ENCODE results near the gene CTDSPL.
A peak's percentile ranks its signal among the peaks of the same experiment; 100 is the strongest.
"Not testable (repeated sequence)": the region's sequence is repeated elsewhere in the genome, so short reads cannot be mapped to it uniquely, and the experiment has no call there.

CTDSPL gene, protein sequence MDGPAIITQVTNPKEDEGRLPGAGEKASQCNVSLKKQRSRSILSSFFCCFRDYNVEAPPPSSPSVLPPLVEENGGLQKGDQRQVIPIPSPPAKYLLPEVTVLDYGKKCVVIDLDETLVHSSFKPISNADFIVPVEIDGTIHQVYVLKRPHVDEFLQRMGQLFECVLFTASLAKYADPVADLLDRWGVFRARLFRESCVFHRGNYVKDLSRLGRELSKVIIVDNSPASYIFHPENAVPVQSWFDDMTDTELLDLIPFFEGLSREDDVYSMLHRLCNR
- total RNA-seq: 0.26 to 1.7 (median 0.69) reads per million in 3 donors

GRCh38 chr3:37861620-37862041 is at the start of gene CTDSPL:
CTDSPL (plus strand) TSS chr3:37861880; CDS start chr3:37862200, 320 bp downstream.
- Histone ChIP-seq H3K9me3 (ENCODE audit: control insufficient read depth, low read length) (no peaks in the 10 kb centered on the region), H3K4me1 (ENCODE audit: control insufficient read depth, insufficient read depth, low read length, poor library complexity, severe bottlenecking) (peaks cover 17% of the 10 kb centered on the region), H3K36me3 (ENCODE audit: control insufficient read depth, insufficient read depth, low read length) (no peaks in the 10 kb centered on the region), H3K27me3 (replicated peaks; ENCODE audit: control insufficient read depth, insufficient read depth, low read length, poor library complexity, severe bottlenecking) (peaks cover 3% of the 10 kb centered on the region), H3K4me3 (ENCODE audit: insufficient read depth, low read depth, low read length, poor library complexity, severe bottlenecking) (peak within 1 kb of the TSS; percentile 68), H3K27ac (ENCODE audit: insufficient read depth, low read length, poor library complexity, severe bottlenecking) (no peak within 1 kb of the TSS)
- no peak for DNase-seq

- Histone ChIP-seq H3K27ac (ENCODE audit: insufficient read depth, low read length, poor library complexity, severe bottlenecking) (no peak overlapping the region), H3K36me3 (ENCODE audit: control insufficient read depth, insufficient read depth, low read length) (no peaks in the 10 kb centered on the region), H3K27me3 (replicated peaks; ENCODE audit: control insufficient read depth, insufficient read depth, low read length, poor library complexity, severe bottlenecking) (no peaks in the 10 kb centered on the region), H3K4me1 (ENCODE audit: control insufficient read depth, insufficient read depth, low read length, poor library complexity, severe bottlenecking) (no peaks in the 10 kb centered on the region), H3K4me3 (ENCODE audit: insufficient read depth, low read depth, low read length, poor library complexity, severe bottlenecking) (no peak overlapping the region), H3K9me3 (ENCODE audit: control insufficient read depth, low read length) (no peaks in the 10 kb centered on the region)
- no peak for DNase-seq
Measured at GRCh38 chr3:37812499-37812896, 49.2 kb upstream of the CTDSPL start.

GRCh38 chr3:37813403-37813802 is 48.3 kb upstream of the CTDSPL start:
- Histone ChIP-seq H3K27me3 (replicated peaks; ENCODE audit: control insufficient read depth, insufficient read depth, low read length, poor library complexity, severe bottlenecking) (no peaks in the 10 kb centered on the region), H3K4me3 (ENCODE audit: insufficient read depth, low read depth, low read length, poor library complexity, severe bottlenecking) (no peak overlapping the region), H3K36me3 (ENCODE audit: control insufficient read depth, insufficient read depth, low read length) (no peaks in the 10 kb centered on the region), H3K9me3 (ENCODE audit: control insufficient read depth, low read length) (no peaks in the 10 kb centered on the region), H3K27ac (ENCODE audit: insufficient read depth, low read length, poor library complexity, severe bottlenecking) (no peak overlapping the region), H3K4me1 (ENCODE audit: control insufficient read depth, insufficient read depth, low read length, poor library complexity, severe bottlenecking) (no peaks in the 10 kb centered on the region)
- DNase-seq: no peak

- Histone ChIP-seq H3K36me3 (ENCODE audit: control insufficient read depth, insufficient read depth, low read length) (no peaks in the 10 kb centered on the region), H3K27me3 (replicated peaks; ENCODE audit: control insufficient read depth, insufficient read depth, low read length, poor library complexity, severe bottlenecking) (no peaks in the 10 kb centered on the region), H3K4me1 (ENCODE audit: control insufficient read depth, insufficient read depth, low read length, poor library complexity, severe bottlenecking) (no peaks in the 10 kb centered on the region), H3K9me3 (ENCODE audit: control insufficient read depth, low read length) (no peaks in the 10 kb centered on the region), H3K4me3 (ENCODE audit: insufficient read depth, low read depth, low read length, poor library complexity, severe bottlenecking) (no peak overlapping the region), H3K27ac (ENCODE audit: insufficient read depth, low read length, poor library complexity, severe bottlenecking) (no peak overlapping the region)
- no peak for DNase-seq
Measured at GRCh38 chr3:37814547-37814946, 47.1 kb upstream of the CTDSPL start.

- not testable (repeated sequence) for H3K27me3 ChIP-seq (replicated peaks; ENCODE audit: control insufficient read depth, insufficient read depth, low read length, poor library complexity, severe bottlenecking); H3K27ac ChIP-seq (ENCODE audit: insufficient read depth, low read length, poor library complexity, severe bottlenecking); H3K4me3 ChIP-seq (ENCODE audit: insufficient read depth, low read depth, low read length, poor library complexity, severe bottlenecking); DNase-seq; H3K9me3 ChIP-seq (ENCODE audit: control insufficient read depth, low read length); H3K36me3 ChIP-seq (ENCODE audit: control insufficient read depth, insufficient read depth, low read length); H3K4me1 ChIP-seq (ENCODE audit: control insufficient read depth, insufficient read depth, low read length, poor library complexity, severe bottlenecking)
Measured at GRCh38 chr3:37815156-37815555, 46.5 kb upstream of the CTDSPL start.

GRCh38 chr3:37816271-37816670 is 45.4 kb upstream of the CTDSPL start:
- Histone ChIP-seq H3K36me3 (ENCODE audit: control insufficient read depth, insufficient read depth, low read length) (no peaks in the 10 kb centered on the region), H3K4me3 (ENCODE audit: insufficient read depth, low read depth, low read length, poor library complexity, severe bottlenecking) (no peak overlapping the region), H3K9me3 (ENCODE audit: control insufficient read depth, low read length) (no peaks in the 10 kb centered on the region), H3K27ac (ENCODE audit: insufficient read depth, low read length, poor library complexity, severe bottlenecking) (no peak overlapping the region), H3K4me1 (ENCODE audit: control insufficient read depth, insufficient read depth, low read length, poor library complexity, severe bottlenecking) (no peaks in the 10 kb centered on the region), H3K27me3 (replicated peaks; ENCODE audit: control insufficient read depth, insufficient read depth, low read length, poor library complexity, severe bottlenecking) (no peaks in the 10 kb centered on the region)
- no peak for DNase-seq

GRCh38 chr3:37819591-37819990 is 42.1 kb upstream of the CTDSPL start:
- H3K36me3 ChIP-seq (ENCODE audit: control insufficient read depth, insufficient read depth, low read length): no peaks in the 10 kb centered on the region
- DNase-seq: no peak
- no peak overlapping the region for H3K27ac ChIP-seq (ENCODE audit: insufficient read depth, low read length, poor library complexity, severe bottlenecking)

GRCh38 chr3:37820286-37820685 is 41.4 kb upstream of the CTDSPL start:
- Histone ChIP-seq H3K27me3 (replicated peaks; ENCODE audit: control insufficient read depth, insufficient read depth, low read length, poor library complexity, severe bottlenecking) (no peaks in the 10 kb centered on the region), H3K4me3 (ENCODE audit: insufficient read depth, low read depth, low read length, poor library complexity, severe bottlenecking) (no peak overlapping the region), H3K36me3 (ENCODE audit: control insufficient read depth, insufficient read depth, low read length) (no peaks in the 10 kb centered on the region), H3K9me3 (ENCODE audit: control insufficient read depth, low read length) (no peaks in the 10 kb centered on the region), H3K4me1 (ENCODE audit: control insufficient read depth, insufficient read depth, low read length, poor library complexity, severe bottlenecking) (no peaks in the 10 kb centered on the region), H3K27ac (ENCODE audit: insufficient read depth, low read length, poor library complexity, severe bottlenecking) (no peak overlapping the region)
- no peak for DNase-seq

More at GRCh38 chr3:37819591-37819990, 42.1 kb upstream of the CTDSPL start:
- no peaks in the 10 kb centered on the region for H3K27me3 ChIP-seq (replicated peaks; ENCODE audit: control insufficient read depth, insufficient read depth, low read length, poor library complexity, severe bottlenecking)
- no peak overlapping the region for H3K4me3 ChIP-seq (ENCODE audit: insufficient read depth, low read depth, low read length, poor library complexity, severe bottlenecking)
- no peaks in the 10 kb centered on the region for H3K4me1 ChIP-seq (ENCODE audit: control insufficient read depth, insufficient read depth, low read length, poor library complexity, severe bottlenecking)
- no peaks in the 10 kb centered on the region for H3K9me3 ChIP-seq (ENCODE audit: control insufficient read depth, low read length)

DNA sequence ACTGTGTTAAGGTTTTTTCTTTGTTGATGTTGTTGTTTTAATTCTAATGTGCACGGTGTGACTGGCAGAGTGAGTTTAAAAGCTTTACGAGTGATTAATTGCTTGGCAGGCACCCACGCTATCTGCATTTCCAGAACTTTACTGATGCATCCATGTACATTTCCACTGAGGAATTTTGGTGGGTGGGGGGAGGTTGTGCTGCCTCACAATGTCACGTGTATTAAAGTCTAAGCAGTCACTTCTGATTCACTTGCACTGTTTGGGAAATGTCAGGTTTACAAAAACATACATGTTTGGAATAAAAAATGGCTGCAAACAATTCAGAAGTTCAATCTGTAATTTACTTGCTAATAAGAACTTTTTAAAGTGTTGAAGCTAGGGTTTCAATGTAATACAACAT is 38.5 kb upstream of the CTDSPL start:
- Histone ChIP-seq H3K27me3 (replicated peaks; ENCODE audit: control insufficient read depth, insufficient read depth, low read length, poor library complexity, severe bottlenecking) (no peaks in the 10 kb centered on the region), H3K4me1 (ENCODE audit: control insufficient read depth, insufficient read depth, low read length, poor library complexity, severe bottlenecking) (no peaks in the 10 kb centered on the region), H3K36me3 (ENCODE audit: control insufficient read depth, insufficient read depth, low read length) (no peaks in the 10 kb centered on the region), H3K27ac (ENCODE audit: insufficient read depth, low read length, poor library complexity, severe bottlenecking) (no peak overlapping the region), H3K9me3 (ENCODE audit: control insufficient read depth, low read length) (no peaks in the 10 kb centered on the region), H3K4me3 (ENCODE audit: insufficient read depth, low read depth, low read length, poor library complexity, severe bottlenecking) (no peak overlapping the region)
- no peak for DNase-seq

DNA sequence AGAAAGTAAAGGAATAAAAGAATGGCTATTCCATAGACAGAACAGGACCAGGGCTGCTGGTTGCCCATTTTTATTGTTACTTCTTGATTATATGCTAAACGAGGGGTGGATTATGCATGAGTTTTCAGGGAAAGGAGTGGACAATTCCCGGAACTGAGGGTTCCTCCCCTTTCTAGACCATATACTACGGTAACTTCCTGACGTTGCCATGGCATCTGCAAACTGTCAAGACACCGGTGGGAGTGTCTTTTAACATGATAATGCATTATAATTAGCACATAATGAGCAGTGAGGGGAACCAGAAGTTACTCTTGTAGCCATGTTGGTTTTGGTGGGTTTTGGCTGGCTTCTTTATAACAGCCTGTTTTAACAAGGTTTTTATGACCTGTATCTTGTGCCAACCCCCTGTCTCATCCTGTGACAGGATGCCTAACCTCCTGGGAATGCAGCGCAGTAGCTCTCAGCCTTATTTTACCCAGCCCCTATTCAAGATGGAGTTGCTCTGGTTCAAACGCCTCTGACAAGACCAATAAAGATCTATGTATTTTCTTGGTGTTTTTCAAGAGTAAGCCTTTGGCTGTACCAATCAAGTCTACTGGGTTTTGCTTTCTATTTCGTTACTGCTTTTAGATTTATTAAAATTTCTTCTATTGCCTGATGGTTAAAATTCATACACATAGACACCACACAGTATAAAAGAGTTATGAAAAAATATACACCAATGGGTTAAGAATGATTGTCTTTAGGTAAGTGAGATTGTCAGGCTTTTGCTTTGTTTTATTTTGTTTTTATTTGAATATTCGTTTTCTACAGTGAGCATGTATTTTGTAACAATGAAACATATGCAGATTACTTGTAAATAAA is 37.4 kb upstream of the CTDSPL start:
- no peak overlapping the region for H3K27ac ChIP-seq (ENCODE audit: insufficient read depth, low read length, poor library complexity, severe bottlenecking)
- H3K4me3 ChIP-seq (ENCODE audit: insufficient read depth, low read depth, low read length, poor library complexity, severe bottlenecking): no peak overlapping the region
- no peak for DNase-seq
- H3K27me3 ChIP-seq (replicated peaks; ENCODE audit: control insufficient read depth, insufficient read depth, low read length, poor library complexity, severe bottlenecking): no peaks in the 10 kb centered on the region
- H3K4me1 ChIP-seq (ENCODE audit: control insufficient read depth, insufficient read depth, low read length, poor library complexity, severe bottlenecking): no peaks in the 10 kb centered on the region
- H3K36me3 ChIP-seq (ENCODE audit: control insufficient read depth, insufficient read depth, low read length): no peaks in the 10 kb centered on the region
- H3K9me3 ChIP-seq (ENCODE audit: control insufficient read depth, low read length): no peaks in the 10 kb centered on the region

Measured in effector memory CD4-positive, alpha-beta T cell (primary cell).